Measurements from ENCODE around the gene IFT52.

GRCh38 chr20:43558412-43559146 is 32.2 kb upstream of the IFT52 start, which contains the start of gene SGK2:
- TF ChIP-seq EZH2 (IDR thresholded peaks at IDR 0.05; ENCODE audit: borderline replicate concordance) (no peak), CTCF (IDR thresholded peaks at IDR 0.05; ENCODE audit: poor library complexity) (no peak), EZH2phosphoT487 (IDR thresholded peaks at IDR 0.05; ENCODE audit: low read depth, severe bottlenecking, unreplicated experiment) (no peak)

Measured in hepatocyte (in vitro differentiated cells).